ENCODE measurements around the gene TRIM46. TPM values are rescaled to one million over a fixed set of nuclear protein-coding genes. Genes with fewer than 3 reads are reported as not detected.
"Not testable (repeated sequence)": the region's sequence is repeated elsewhere in the genome, so short reads cannot be mapped to it uniquely, and the experiment has no call there.

TRIM46 gene
- total RNA-seq, 1 donor from 2014 or later = 1.2 TPM

- intact Hi-C loops (cut with micrococcal nuclease); CTCF ChIA-PET; H3K27ac Mint-ChIP-seq; H3K4me3 Mint-ChIP-seq; ATAC-seq (ENCODE audit: low read depth); H3K4me1 Mint-ChIP-seq; H3K27me3 Mint-ChIP-seq; H3K9me3 Mint-ChIP-seq; DNase-seq; POLR2A ChIA-PET: not testable (repeated sequence)
- H3K36me3 Mint-ChIP-seq (ENCODE audit: low read depth) = peaks cover 28% of the 10 kb centered on the region
Observed at GRCh38 chr1:155233502-155233901, 59.9 kb downstream of the TRIM46 start.

Other genes starting within 250 kb of the TRIM46 start
- 24.6 and 26.3 TPM in 2 replicates for gene PMVK, start 237.1 kb upstream of the TRIM46 start, total RNA-seq
- gene PBXIP1, start 217.8 kb upstream of the TRIM46 start, total RNA-seq = 42.4 and 43.2 TPM in 2 replicates
- 33.1 and 38.1 TPM in 2 replicates for gene PYGO2, start 212.1 kb upstream of the TRIM46 start, total RNA-seq
- 59.3 and 60.9 TPM in 2 replicates for gene SHC1, start 203.1 kb upstream of the TRIM46 start, total RNA-seq
- 25.3 and 26.6 TPM in 2 replicates for gene CKS1B, start 199.2 kb upstream of the TRIM46 start, total RNA-seq
- 64.1 and 69.0 TPM in 2 replicates for gene FLAD1, start 190.5 kb upstream of the TRIM46 start, total RNA-seq
- 1.8 and 2.4 TPM in 2 replicates for gene LENEP, start 180.3 kb upstream of the TRIM46 start, total RNA-seq
- 56.2 and 56.6 TPM in 2 replicates for gene ZBTB7B, start 171.0 kb upstream of the TRIM46 start, total RNA-seq
- gene DCST2, start 140.1 kb upstream of the TRIM46 start, total RNA-seq = 1.0 TPM in 1 of 2 replicates, not detected in the other
- gene DCST1, start 140.0 kb upstream of the TRIM46 start, total RNA-seq = not detected in 2 replicates
- 11.3 and 13.7 TPM in 2 replicates for gene ADAM15, start 122.5 kb upstream of the TRIM46 start, total RNA-seq
- 7.8 and 9.5 TPM in 2 replicates for gene EFNA4, start 110.1 kb upstream of the TRIM46 start, total RNA-seq
- 1.2 and 1.7 TPM in 2 replicates for gene EFNA3, start 95.0 kb upstream of the TRIM46 start, total RNA-seq
- gene EFNA1, start 46.0 kb upstream of the TRIM46 start, total RNA-seq = 0.29 TPM in 1 of 2 replicates, not detected in the other
- 77.3 and 85.2 TPM in 2 replicates for gene SLC50A1, start 38.0 kb upstream of the TRIM46 start, total RNA-seq
- 33.2 and 36.8 TPM in 2 replicates for gene DPM3, start 33.3 kb upstream of the TRIM46 start, total RNA-seq
- 128 and 132 TPM in 2 replicates for gene KRTCAP2, start 545 bp upstream of the TRIM46 start, total RNA-seq
- gene THBS3, start 34.0 kb downstream of the TRIM46 start, total RNA-seq = 9.7 and 15.3 TPM in 2 replicates
- gene MTX1, start 34.8 kb downstream of the TRIM46 start, total RNA-seq = 36.7 and 38.2 TPM in 2 replicates
- 13.7 and 14.8 TPM in 2 replicates for gene ENTREP3, start 81.6 kb downstream of the TRIM46 start, total RNA-seq
- gene SCAMP3, start 88.5 kb downstream of the TRIM46 start, total RNA-seq = 71.8 and 78.6 TPM in 2 replicates
- gene CLK2, start 99.7 kb downstream of the TRIM46 start, total RNA-seq = 109 and 112 TPM in 2 replicates
- 2.7 TPM in 2 replicates for gene HCN3, start 103.6 kb downstream of the TRIM46 start, total RNA-seq
- gene PKLR, start 127.6 kb downstream of the TRIM46 start, total RNA-seq = 0.18 TPM in 1 of 2 replicates, not detected in the other
- gene FDPS, start 135.0 kb downstream of the TRIM46 start, total RNA-seq = 241 and 242 TPM in 2 replicates
- gene RUSC1, start 147.0 kb downstream of the TRIM46 start, total RNA-seq = 15.0 TPM in 2 replicates